Glutamatergic neuron (in vitro differentiated cells): ENCODE measurements around the gene SEMA3D. TPM values are rescaled to one million over a fixed set of nuclear protein-coding genes. Genes with fewer than 3 reads are reported as not detected.

Source experiments
- DNase-seq: peaks from one replicate; pipeline ENCODE4 v3.0.0; 2022
- H3K27ac Mint-ChIP-seq: one replicate; pipeline ENCODE4 v1.8.0; 2020; ENCODE audit warnings: mild to moderate bottlenecking, mixed read lengths, inconsistent platforms; ENCODE audit not compliant: unreplicated experiment
- H3K27me3 Mint-ChIP-seq: one replicate; pipeline ENCODE4 v1.8.0; 2020; ENCODE audit warnings: mild to moderate bottlenecking, moderate library complexity, mixed read lengths, inconsistent platforms; ENCODE audit not compliant: unreplicated experiment
- H3K36me3 Mint-ChIP-seq: one replicate; pipeline ENCODE4 v1.8.0; 2020; ENCODE audit warnings: mild to moderate bottlenecking, mixed read lengths, inconsistent platforms; ENCODE audit not compliant: unreplicated experiment
- H3K4me1 Mint-ChIP-seq: one replicate; pipeline ENCODE4 v1.8.0; 2020; ENCODE audit warnings: mild to moderate bottlenecking, low read depth, mixed read lengths, inconsistent platforms; ENCODE audit not compliant: unreplicated experiment
- H3K4me3 Mint-ChIP-seq: one replicate; pipeline ENCODE4 v1.8.0; 2020; ENCODE audit warnings: mild to moderate bottlenecking, mixed read lengths, inconsistent platforms; ENCODE audit not compliant: unreplicated experiment
- H3K9me3 Mint-ChIP-seq: one replicate; pipeline ENCODE4 v1.8.0; 2020; ENCODE audit warnings: mild to moderate bottlenecking, moderate library complexity, mixed read lengths, inconsistent platforms; ENCODE audit not compliant: unreplicated experiment
- CTCF ChIP-seq: fragments of 200-600 bp; sonication (generic); IDR thresholded peaks from one replicate; pipeline ENCODE4 v1.5.0; 2021; ENCODE audit not compliant: partially characterized antibody, unreplicated experiment
- total RNA-seq: library from RNA; stranded (reverse); fragmentation: NEBNext Ultra II Directional; extraction: Animal tissue kit (Norgen Biotek cat#: 25700); gene quantifications from one replicate; pipeline ENCODE4 v1.2.1, GENCODE V29; 2021; ENCODE audit not compliant: unreplicated experiment

The SEMA3D gene
- total RNA-seq, 1 donor from 2014 or later: 13.6 TPM

GRCh38 chr7:85186083-85186520, 754 bp downstream of the SEMA3D start:
- Mint-ChIP-seq H3K36me3 (no peaks in the 10 kb centered on the region), H3K4me3 (peak overlapping the region; percentile 92), H3K9me3 (peaks cover 4% of the 10 kb centered on the region), H3K4me1 (peaks cover 16% of the 10 kb centered on the region), H3K27ac (peak overlapping the region; percentile 67), H3K27me3 (peaks cover 19% of the 10 kb centered on the region)
- TF ChIP-seq CTCF: no peak
- DNase-seq: peak; percentile 51

GRCh38 chr7:85185424-85186082, 1.3 kb downstream of the SEMA3D start:
- Mint-ChIP-seq H3K27ac (peak overlapping the region; percentile 67), H3K9me3 (peaks cover 4% of the 10 kb centered on the region), H3K36me3 (no peaks in the 10 kb centered on the region), H3K4me3 (peak overlapping the region; percentile 92), H3K27me3 (peaks cover 19% of the 10 kb centered on the region), H3K4me1 (peaks cover 16% of the 10 kb centered on the region)
- DNase-seq: peak; percentile 63
- no peak for TF ChIP-seq CTCF

- peak; percentile 72 for DNase-seq
- TF ChIP-seq CTCF: no peak
- Mint-ChIP-seq H3K27ac (no peak overlapping the region), H3K36me3 (no peaks in the 10 kb centered on the region), H3K9me3 (peaks cover 6% of the 10 kb centered on the region), H3K4me3 (peak overlapping the region; percentile 92), H3K27me3 (peaks cover 19% of the 10 kb centered on the region), H3K4me1 (peaks cover 15% of the 10 kb centered on the region)
These were observed 2.0 kb downstream of the SEMA3D start for GRCh38 chr7:85184599-85185423.

- no peak for TF ChIP-seq CTCF
- peaks cover 14% of the 10 kb centered on the region for H3K4me1 Mint-ChIP-seq
- H3K36me3 Mint-ChIP-seq: peaks cover 8% of the 10 kb centered on the region
- H3K27ac Mint-ChIP-seq: no peak overlapping the region
- peaks cover 19% of the 10 kb centered on the region for H3K27me3 Mint-ChIP-seq
- H3K4me3 Mint-ChIP-seq: no peak overlapping the region
- no peak for DNase-seq
- peaks cover 11% of the 10 kb centered on the region for H3K9me3 Mint-ChIP-seq
These were observed 3.6 kb downstream of the SEMA3D start for GRCh38 chr7:85183296-85183695.
